Hepatic stellate cell (primary cell): ENCODE results near the gene SCAP.
"Not testable (repeated sequence)": the region's sequence is repeated elsewhere in the genome, so short reads cannot be mapped to it uniquely, and the experiment has no call there.

ENCODE experiments used
- DNase-seq: peaks from one replicate; pipeline ENCODE4 v3.0.0; 2011; ENCODE audit warnings: low spot score

SCAP gene

GRCh38 chr3:47394140-47394870 lies 81.4 kb downstream of the SCAP start:
- DNase-seq: peak; percentile 58

GRCh38 chr3:47392933-47393332 lies 82.8 kb downstream of the SCAP start:
- DNase-seq: no peak

GRCh38 chr3:47385796-47386195 lies 89.9 kb downstream of the SCAP start:
- no peak for DNase-seq

GRCh38 chr3:47385007-47385406 lies 90.7 kb downstream of the SCAP start:
- no peak for DNase-seq

GRCh38 chr3:47384425-47384824 lies 91.3 kb downstream of the SCAP start:
- DNase-seq: no peak

GRCh38 chr3:47381317-47382157 lies 94.2 kb downstream of the SCAP start:
- DNase-seq: peak; percentile 91

GRCh38 chr3:47380601-47381316 lies 95.0 kb downstream of the SCAP start, which contains the start of gene PTPN23:
PTPN23 (plus strand) TSS chr3:47381021; CDS start chr3:47381097, 76 bp downstream.
- peak; percentile 98 for DNase-seq

GRCh38 chr3:47380026-47380600 lies 95.6 kb downstream of the SCAP start:
- DNase-seq: no peak

- no peak for DNase-seq
These were observed 96.3 kb downstream of the SCAP start for GRCh38 chr3:47379411-47379899.

GRCh38 chr3:47378869-47379268 lies 96.9 kb downstream of the SCAP start:
- no peak for DNase-seq

- DNase-seq: no peak
These were observed 98.6 kb downstream of the SCAP start for GRCh38 chr3:47377186-47377585.

- no peak for DNase-seq
These were observed 99.3 kb downstream of the SCAP start for GRCh38 chr3:47376393-47376792.

- no peak for DNase-seq
These were observed 101.2 kb downstream of the SCAP start for GRCh38 chr3:47374587-47374986.

GRCh38 chr3:47370887-47371697 lies 104.6 kb downstream of the SCAP start:
- peak; percentile 32 for DNase-seq

- DNase-seq: not testable (repeated sequence)
These were observed 105.7 kb downstream of the SCAP start for GRCh38 chr3:47370020-47370419.

- DNase-seq: no peak
These were observed 108.1 kb downstream of the SCAP start for GRCh38 chr3:47367631-47368030.

- DNase-seq: no peak
These were observed 108.9 kb downstream of the SCAP start for GRCh38 chr3:47366833-47367232.

GRCh38 chr3:47365213-47366153 lies 110.3 kb downstream of the SCAP start:
- DNase-seq: no peak
